Measurements from ENCODE around the gene SLC39A10. TPM values are rescaled to one million over a fixed set of nuclear protein-coding genes. Genes with fewer than 3 reads are reported as not detected.

SLC39A10 gene
- total and polyA plus RNA-seq, 9 of the 15 experiments (the other 6 are each of a cell fraction or from before 2014, with no cell fraction given): 12.5 to 40.1 (median 23.1) TPM

- ATAC-seq (no peak), FAIRE-seq (no peak), DNase-seq (ENCODE audit: extremely low read depth in 1 of 4, low spot score in 3 of 4) (no peak)
- Histone ChIP-seq H3K4me3 (no peak overlapping the region), H3K9me3 (replicated peaks; ENCODE audit: control insufficient read depth, insufficient read depth, low read depth, low read length) (no peaks in the 10 kb centered on the region), H3K9ac (ENCODE audit: insufficient read depth in 1 of 2, low read depth in 2 of 2, low read length in 2 of 2) (no peak overlapping the region), H2AFZ (ENCODE audit: low read depth, low read length) (no peak overlapping the region), H3K9me1 (ENCODE audit: control insufficient read depth, insufficient read depth, low read length) (no peaks in the 10 kb centered on the region), H3K27ac (ENCODE audit: extremely low read depth, low read depth, low read length) (no peak overlapping the region), H3K4me2 (ENCODE audit: insufficient read depth, low read length) (no peak overlapping the region), H3K4me1 (replicated peaks in 1 of 2; ENCODE audit: control insufficient read depth in 2 of 2, insufficient read depth in 2 of 2, low read length in 2 of 2) (no peaks in the 10 kb centered on the region; a peak in 1 of 5 replicates), H3K27me3 (ENCODE audit: control insufficient read depth in 2 of 2, insufficient read depth in 2 of 2, low read length in 2 of 2) (no peaks in the 10 kb centered on the region), H3K36me3 (ENCODE audit: control insufficient read depth, insufficient read depth, low read length) (no peaks in the 10 kb centered on the region), H3K79me2 (ENCODE audit: control insufficient read depth, insufficient read depth, low read length) (no peaks in the 10 kb centered on the region), H4K20me1 (replicated peaks; ENCODE audit: control insufficient read depth, insufficient read depth, low read length) (no peaks in the 10 kb centered on the region)
- ChIA-PET CTCF (ENCODE audit: low intra/inter-chr PET ratio) (no interaction called here), POLR2A (no interaction called here)
- intact Hi-C loops (cut with micrococcal nuclease) (no loop called here), in situ Hi-C loops (cut with MboI) (no loop called here)
- BruUV-seq (replicated peaks): no TSS peak
- WGBS (ENCODE audit: insufficient coverage, low coverage, missing lambda C conversion rate): 39% methylated on average over 2 of the region's 2 CpGs
- TF ChIP-seq, protein P1, sequence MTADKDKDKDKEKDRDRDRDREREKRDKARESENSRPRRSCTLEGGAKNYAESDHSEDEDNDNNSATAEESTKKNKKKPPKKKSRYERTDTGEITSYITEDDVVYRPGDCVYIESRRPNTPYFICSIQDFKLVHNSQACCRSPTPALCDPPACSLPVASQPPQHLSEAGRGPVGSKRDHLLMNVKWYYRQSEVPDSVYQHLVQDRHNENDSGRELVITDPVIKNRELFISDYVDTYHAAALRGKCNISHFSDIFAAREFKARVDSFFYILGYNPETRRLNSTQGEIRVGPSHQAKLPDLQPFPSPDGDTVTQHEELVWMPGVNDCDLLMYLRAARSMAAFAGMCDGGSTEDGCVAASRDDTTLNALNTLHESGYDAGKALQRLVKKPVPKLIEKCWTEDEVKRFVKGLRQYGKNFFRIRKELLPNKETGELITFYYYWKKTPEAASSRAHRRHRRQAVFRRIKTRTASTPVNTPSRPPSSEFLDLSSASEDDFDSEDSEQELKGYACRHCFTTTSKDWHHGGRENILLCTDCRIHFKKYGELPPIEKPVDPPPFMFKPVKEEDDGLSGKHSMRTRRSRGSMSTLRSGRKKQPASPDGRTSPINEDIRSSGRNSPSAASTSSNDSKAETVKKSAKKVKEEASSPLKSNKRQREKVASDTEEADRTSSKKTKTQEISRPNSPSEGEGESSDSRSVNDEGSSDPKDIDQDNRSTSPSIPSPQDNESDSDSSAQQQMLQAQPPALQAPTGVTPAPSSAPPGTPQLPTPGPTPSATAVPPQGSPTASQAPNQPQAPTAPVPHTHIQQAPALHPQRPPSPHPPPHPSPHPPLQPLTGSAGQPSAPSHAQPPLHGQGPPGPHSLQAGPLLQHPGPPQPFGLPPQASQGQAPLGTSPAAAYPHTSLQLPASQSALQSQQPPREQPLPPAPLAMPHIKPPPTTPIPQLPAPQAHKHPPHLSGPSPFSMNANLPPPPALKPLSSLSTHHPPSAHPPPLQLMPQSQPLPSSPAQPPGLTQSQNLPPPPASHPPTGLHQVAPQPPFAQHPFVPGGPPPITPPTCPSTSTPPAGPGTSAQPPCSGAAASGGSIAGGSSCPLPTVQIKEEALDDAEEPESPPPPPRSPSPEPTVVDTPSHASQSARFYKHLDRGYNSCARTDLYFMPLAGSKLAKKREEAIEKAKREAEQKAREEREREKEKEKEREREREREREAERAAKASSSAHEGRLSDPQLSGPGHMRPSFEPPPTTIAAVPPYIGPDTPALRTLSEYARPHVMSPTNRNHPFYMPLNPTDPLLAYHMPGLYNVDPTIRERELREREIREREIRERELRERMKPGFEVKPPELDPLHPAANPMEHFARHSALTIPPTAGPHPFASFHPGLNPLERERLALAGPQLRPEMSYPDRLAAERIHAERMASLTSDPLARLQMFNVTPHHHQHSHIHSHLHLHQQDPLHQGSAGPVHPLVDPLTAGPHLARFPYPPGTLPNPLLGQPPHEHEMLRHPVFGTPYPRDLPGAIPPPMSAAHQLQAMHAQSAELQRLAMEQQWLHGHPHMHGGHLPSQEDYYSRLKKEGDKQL (CRISPR knock-in tag; IDR thresholded peaks at IDR 0.05; ENCODE audit: borderline replicate concordance): no peak
- TF ChIP-seq ARHGAP35 (IDR thresholded peaks at IDR 0.05; ENCODE audit: partially characterized antibody): no peak
- TF ChIP-seq ETS2 (tag; IDR thresholded peaks at IDR 0.05; ENCODE audit: borderline replicate concordance, poor library complexity, severe bottlenecking): no peak
- no peak for TF ChIP-seq ZBTB8A (IDR thresholded peaks at IDR 0.05; ENCODE audit: partially characterized antibody)
- TF ChIP-seq ZNF586 (CRISPR knock-in tag; conservative IDR thresholded peaks at IDR 0.05): no peak
- TF ChIP-seq SMARCC2 (IDR thresholded peaks at IDR 0.05; ENCODE audit: low read depth): no peak
- TF ChIP-seq, protein P2, sequence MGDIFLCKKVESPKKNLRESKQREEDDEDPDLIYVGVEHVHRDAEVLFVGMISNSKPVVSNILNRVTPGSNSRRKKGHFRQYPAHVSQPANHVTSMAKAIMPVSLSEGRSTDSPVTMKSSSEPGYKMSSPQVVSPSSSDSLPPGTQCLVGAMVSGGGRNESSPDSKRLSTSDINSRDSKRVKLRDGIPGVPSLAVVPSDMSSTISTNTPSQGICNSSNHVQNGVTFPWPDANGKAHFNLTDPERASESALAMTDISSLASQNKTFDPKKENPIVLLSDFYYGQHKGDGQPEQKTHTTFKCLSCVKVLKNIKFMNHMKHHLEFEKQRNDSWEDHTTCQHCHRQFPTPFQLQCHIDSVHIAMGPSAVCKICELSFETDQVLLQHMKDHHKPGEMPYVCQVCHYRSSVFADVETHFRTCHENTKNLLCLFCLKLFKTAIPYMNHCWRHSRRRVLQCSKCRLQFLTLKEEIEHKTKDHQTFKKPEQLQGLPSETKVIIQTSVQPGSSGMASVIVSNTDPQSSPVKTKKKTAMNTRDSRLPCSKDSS (IDR thresholded peaks at IDR 0.05; ENCODE audit: low read depth, partially characterized antibody): no peak
- TF ChIP-seq TSC22D4 (tag; IDR thresholded peaks at IDR 0.05): no peak
- no peak for TF ChIP-seq ELF4 (CRISPR knock-in tag; IDR thresholded peaks at IDR 0.05)
- no peak for TF ChIP-seq ZKSCAN3 (CRISPR knock-in tag; IDR thresholded peaks at IDR 0.05)
- no peak for TF ChIP-seq ZFX (CRISPR knock-in tag; IDR thresholded peaks at IDR 0.05)
- TF ChIP-seq NR2F6 (CRISPR knock-in tag; IDR thresholded peaks at IDR 0.05): no peak
- no peak for TF ChIP-seq TCF7L2 (IDR thresholded peaks at IDR 0.05; ENCODE audit: low read depth, low read length)
- TF ChIP-seq ZNF134 (CRISPR knock-in tag; conservative IDR thresholded peaks at IDR 0.05): no peak
Measured at GRCh38 chr2:195782156-195782555, 125.1 kb downstream of the SLC39A10 start.

Measured in K562 (cell line).